H1 (cell line): ENCODE measurements around the gene OPN5. TPM values are rescaled to one million over a fixed set of nuclear protein-coding genes. Genes with fewer than 3 reads are reported as not detected.

Experiments
- HDAC2 ChIP-seq, 2 experiments: fragments of 300-600 bp in 1 of 2; sonication (generic) in 1 of 2; IDR thresholded peaks; 2 replicates each; pipeline ENCODE4 v1.6.1; 2011 to 2012; ENCODE audit warnings: low read depth in 2 of 2, low read length in 2 of 2, mild to moderate bottlenecking in 2 of 2, moderate library complexity in 2 of 2, borderline replicate concordance in 1 of 2, inconsistent platforms in 1 of 2
- polyA plus RNA-seq, 7 experiments: library from polyadenylated mRNA; depleted of rRNA in 3 of 7; stranded (reverse) in 5 of 7; unstranded in 2 of 7; fragments of >200 nt in 5 of 7; fragments of 200-250 nt in 2 of 7; gene quantifications; 1 replicate in 5 of 7; 2 replicates in 1 of 7; 4 replicates in 1 of 7; pipeline versions ENCODE4 v1.2.1 to v1.2.3, GENCODE V29; 2011 to 2013; ENCODE audit warnings: missing spikeins in 2 of 7, mixed read lengths in 2 of 7
- total RNA-seq: library from RNA; stranded (reverse); fragmentation: NEBNext Ultra II Directional; extraction: Animal tissue kit (Norgen Biotek cat#: 25700); gene quantifications from 2 replicates; pipeline ENCODE4 v1.2.1, GENCODE V29; 2021

OPN5 gene
- total and polyA plus RNA-seq, 2 of the 8 experiments (the other 6 are each of a cell fraction or from before 2014, with no cell fraction given): not detected

DNA sequence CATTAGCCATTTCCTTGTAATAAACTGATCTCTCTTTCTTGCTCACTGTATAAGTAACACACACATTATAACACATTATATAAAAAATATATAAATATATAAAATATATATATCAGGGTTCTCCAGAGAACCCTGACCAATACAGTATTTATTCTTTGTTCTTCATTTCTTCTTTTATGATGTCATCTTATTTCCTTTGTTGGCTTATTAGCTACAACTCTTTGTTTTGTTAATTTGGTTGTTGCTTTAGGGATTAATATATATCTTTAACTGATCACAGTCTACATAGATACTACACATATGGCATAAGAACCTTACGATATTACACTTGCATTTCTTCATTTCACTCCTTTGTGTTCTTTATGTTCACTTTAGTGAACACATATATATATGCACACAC, 14.7 kb upstream of the OPN5 start (continued):
- no peak for TF ChIP-seq HDAC2 (IDR thresholded peaks at IDR 0.05; ENCODE audit: borderline replicate concordance in 1 of 2, low read depth in 2 of 2, low read length in 2 of 2)
